T-cell (primary cell): ENCODE data around the gene SLC38A1. TPM values are rescaled to one million over a fixed set of nuclear protein-coding genes. Genes with fewer than 3 reads are reported as not detected.
"Not testable (repeated sequence)": the region's sequence is repeated elsewhere in the genome, so short reads cannot be mapped to it uniquely, and the experiment has no call there.

Source experiments
- ATAC-seq, 4 experiments: fragments of 200-7000 bp in 3 of 4; fragments of 150-1000 bp in 1 of 4; cut with Tn5 transposase; replicated peaks in 1 of 4; 1 replicate in 3 of 4; 2 replicates in 1 of 4; pipeline ENCODE4 v1.10.0; 2021; ENCODE audit warnings: moderate library complexity in 3 of 4, mild to moderate bottlenecking in 2 of 4, moderate number of reproducible peaks in 1 of 4
- CTCF ChIA-PET, 2 donors: fragments of 300-600 bp; sonication (Branson Sonifier 250); formaldehyde crosslinking; loops; one replicate each; lab custom pipeline; 2022; ENCODE audit warnings: antibody characterized with exemption in 2 of 2; lab: Charles Lee
- POLR2A ChIA-PET, 2 donors: fragments of 300-600 bp; sonication (Branson Sonifier 250); formaldehyde crosslinking; loops; one replicate each; lab custom pipeline; 2022; ENCODE audit warnings: antibody characterized with exemption in 2 of 2; lab: Charles Lee
- DNase-seq, 35 experiments: peaks; one replicate each; pipeline versions ENCODE4 v3.0.0 to v3.0.0-alpha.2; 2013 to 2023
- H3K27ac ChIP-seq: one replicate; pipeline ENCODE4 v1.5.1; 2013; ENCODE audit warnings: low read length
- H3K27me3 ChIP-seq, 2 experiments: replicated peaks in 1 of 2; 1 replicate in 1 of 2; 2 replicates in 1 of 2; pipeline versions ENCODE4 v1.6.1 to v1.7.0; 2013; ENCODE audit warnings: low read length in 1 of 2, mixed read lengths in 1 of 2; ENCODE audit not compliant: control insufficient read depth in 2 of 2, insufficient read depth in 2 of 2; ENCODE audit errors: extremely low read depth in 1 of 2
- H3K36me3 ChIP-seq, 2 donors: 1 replicate in 1 of 2; 2 replicates in 1 of 2; pipeline versions ENCODE4 v1.6.1 to v1.7.0; 2013; ENCODE audit warnings: low read length in 1 of 2; ENCODE audit not compliant: control insufficient read depth in 2 of 2, insufficient read depth in 1 of 2; ENCODE audit errors: extremely low read depth in 1 of 2
- H3K4me1 ChIP-seq, 2 experiments: 1 replicate in 1 of 2; 2 replicates in 1 of 2; pipeline versions ENCODE4 v1.6.1 to v1.7.0; 2013; ENCODE audit warnings: low read length in 2 of 2, mixed read lengths in 1 of 2; ENCODE audit not compliant: insufficient read depth in 2 of 2, control insufficient read depth in 1 of 2; ENCODE audit errors: extremely low read depth in 1 of 2
- H3K4me3 ChIP-seq, 2 donors: 1 replicate in 1 of 2; 2 replicates in 1 of 2; pipeline versions ENCODE4 v1.5.1 to v1.7.0; 2013; ENCODE audit warnings: mild to moderate bottlenecking in 2 of 2, low read length in 1 of 2, moderate library complexity in 1 of 2; ENCODE audit not compliant: control insufficient read depth in 1 of 2; ENCODE audit errors: extremely low read depth in 1 of 2
- H3K9me3 ChIP-seq: 2 replicates; pipeline ENCODE4 v1.7.0; 2013
- H3K27ac Mint-ChIP-seq, 2 donors: one replicate each; pipeline ENCODE4 v1.8.0; 2020 to 2021; ENCODE audit warnings: mild to moderate bottlenecking in 2 of 2, mixed read lengths in 2 of 2
- H3K27me3 Mint-ChIP-seq, 2 donors: one replicate each; pipeline ENCODE4 v1.8.0; 2021 to 2022; ENCODE audit warnings: mixed read lengths in 2 of 2
- H3K36me3 Mint-ChIP-seq: one replicate; pipeline ENCODE4 v1.8.0; 2021; ENCODE audit warnings: mixed read lengths
- H3K4me1 Mint-ChIP-seq, 3 donors: one replicate each; pipeline ENCODE4 v1.8.0; 2020 to 2022; ENCODE audit warnings: mixed read lengths in 3 of 3, mild to moderate bottlenecking in 1 of 3
- H3K4me3 Mint-ChIP-seq, 3 donors: one replicate each; pipeline ENCODE4 v1.8.0; 2020 to 2022; ENCODE audit warnings: mild to moderate bottlenecking in 3 of 3, mixed read lengths in 3 of 3, moderate library complexity in 3 of 3
- H3K9me3 Mint-ChIP-seq, 3 donors: one replicate each; pipeline ENCODE4 v1.8.0; 2020 to 2022; ENCODE audit warnings: mixed read lengths in 3 of 3
- WGBS: methylation state at CpG from one replicate; pipeline ENCODE4 v1.1.5; 2013; ENCODE audit warnings: missing lambda C conversion rate; ENCODE audit not compliant: insufficient coverage; 5-methylcytosine and 5-hydroxymethylcytosine counted together
- total RNA-seq, 35 experiments: library from RNA in 6 of 35; stranded (reverse) in 6 of 35; fragments of 120-200 nt in 1 of 35; gene quantifications; one replicate each; pipeline versions ENCODE4 v1.2.1 to v1.2.4 and lab custom pipeline; 2013 to 2026

SLC38A1 gene
- total RNA-seq, 5 donors from 2014 or later (not counting 1 experiment from before 2014, with no cell fraction given): 273 to 321 (median 286) TPM

DNA sequence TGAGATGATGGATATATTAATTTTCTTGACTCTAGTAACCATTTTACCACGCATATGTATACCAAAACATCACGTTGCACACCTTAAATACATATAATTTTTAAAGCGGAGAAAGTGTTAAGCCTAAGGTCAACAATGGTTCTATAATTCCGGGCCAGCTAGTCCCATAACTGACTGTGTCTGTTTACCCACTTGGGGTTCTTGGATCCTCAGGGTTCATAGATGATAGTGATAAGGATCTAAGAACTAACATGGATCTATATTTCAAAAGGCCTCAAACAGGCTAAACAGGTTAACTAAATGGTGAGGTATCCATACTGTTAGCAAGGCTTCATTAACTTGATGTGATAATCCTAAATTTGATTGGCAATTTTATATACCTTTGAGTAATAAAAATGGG lies 9.8 kb downstream of the SLC38A1 start:
- Mint-ChIP-seq H3K27me3 (no peaks in the 10 kb centered on the region), H3K4me1 (peaks cover 38 to 63% (median 62%) of the 10 kb centered on the region in 3 donors), H3K9me3 (no peaks in the 10 kb centered on the region), H3K27ac (no peak overlapping the region), H3K36me3 (peaks cover 41% of the 10 kb centered on the region), H3K4me3 (peak overlapping the region in 1 of 3 donors; percentile 28)
- Histone ChIP-seq H3K27me3 (no peaks in the 10 kb centered on the region), H3K27ac (no peak overlapping the region), H3K4me3 (no peak overlapping the region), H3K9me3 (no peaks in the 10 kb centered on the region), H3K36me3 (peaks cover 0 to 26% of the 10 kb centered on the region in 2 donors), H3K4me1 (peaks cover 24 to 54% of the 10 kb centered on the region in 2 experiments)
- ChIA-PET POLR2A (interaction anchor here in 1 of 2 donors (0.6 to 1.6 kb wide), 4 partner anchors 11 to 173 kb away, joined by 3 to 5 read pairs (median 3); no protein-coding TSS in a partner anchor), CTCF (interaction anchor here in 1 of 2 donors (0.6 kb wide), 1 partner anchor 20 kb away, joined by 3 read pairs; no protein-coding TSS in a partner anchor)
- WGBS: no CpG with 5 or more reads among the region's 4 CpGs
- DNase-seq (no peak), ATAC-seq (no peak)

- Mint-ChIP-seq H3K4me3 (peak overlapping the region in 2 of 3 donors; percentile 3 to 49), H3K4me1 (peaks cover 45 to 63% (median 62%) of the 10 kb centered on the region in 3 donors), H3K9me3 (no peaks in the 10 kb centered on the region), H3K27me3 (no peaks in the 10 kb centered on the region), H3K36me3 (peaks cover 44% of the 10 kb centered on the region), H3K27ac (peak overlapping the region; percentile 37 to 47)
- no peak for ATAC-seq
- ChIA-PET CTCF (no interaction called here), POLR2A (interaction anchor here (0.6 to 1.0 kb wide), 3 partner anchors 8 to 108 kb away, joined by 3 read pairs; no protein-coding TSS in a partner anchor)
- no CpG with 5 or more reads among the region's 2 CpGs for WGBS
- no peak overlapping the region for H3K4me3 ChIP-seq
- H3K4me1 ChIP-seq: peaks cover 17 to 47% of the 10 kb centered on the region in 2 experiments
- no peaks in the 10 kb centered on the region for H3K9me3 ChIP-seq
- DNase-seq: no peak
- H3K27ac ChIP-seq: no peak overlapping the region
- no peaks in the 10 kb centered on the region for H3K27me3 ChIP-seq
- peaks cover 0 to 28% of the 10 kb centered on the region in 2 donors for H3K36me3 ChIP-seq
Observed at GRCh38 chr12:46258129-46258528, 10.7 kb downstream of the SLC38A1 start.

DNA sequence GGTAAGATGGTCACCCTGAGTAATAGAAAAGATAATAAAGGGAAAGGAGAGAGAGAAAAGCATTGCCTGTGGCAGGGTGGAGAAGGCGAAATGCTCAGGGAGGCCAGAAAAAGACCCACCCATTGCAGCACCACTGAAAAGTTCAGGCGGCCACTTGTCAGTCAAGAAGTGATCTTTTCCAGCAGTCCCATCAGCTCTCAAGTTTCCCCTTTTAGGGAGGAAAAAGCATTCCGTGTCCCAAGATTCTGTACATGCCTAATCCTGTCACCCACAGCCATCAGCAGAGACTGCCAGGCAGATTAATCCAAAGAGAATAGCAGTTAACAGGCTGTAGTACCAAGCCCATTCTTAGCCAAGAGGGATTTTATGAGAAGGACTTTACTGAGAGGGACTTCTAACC lies 11.9 kb downstream of the SLC38A1 start:
- WGBS: 100% methylated on average over 2 of the region's 3 CpGs
- peak overlapping the region; percentile 8 to 49 (median 13) for H3K4me3 Mint-ChIP-seq
- H3K9me3 Mint-ChIP-seq: peaks cover 0 to 3% (median 0%) of the 10 kb centered on the region in 3 donors
- ChIA-PET POLR2A (interaction anchor here in 1 of 2 donors (1.2 kb wide), 1 partner anchor 10 kb away, joined by 3 read pairs; no protein-coding TSS in a partner anchor), CTCF (interaction anchor here in 1 of 2 donors (0.7 kb wide), 1 partner anchor 37 kb away, joined by 3 read pairs; no protein-coding TSS in a partner anchor)
- peak overlapping the region; percentile 68 to 71 for H3K27ac Mint-ChIP-seq
- no peak for ATAC-seq
- H3K36me3 Mint-ChIP-seq: peaks cover 50% of the 10 kb centered on the region
- Histone ChIP-seq H3K36me3 (peaks cover 0 to 37% of the 10 kb centered on the region in 2 donors), H3K9me3 (no peaks in the 10 kb centered on the region), H3K4me3 (no peak overlapping the region), H3K27me3 (no peaks in the 10 kb centered on the region), H3K4me1 (peaks cover 11 to 46% of the 10 kb centered on the region in 2 experiments), H3K27ac (no peak overlapping the region)
- H3K27me3 Mint-ChIP-seq: no peaks in the 10 kb centered on the region
- DNase-seq: no peak
- peaks cover 51 to 65% (median 63%) of the 10 kb centered on the region in 3 donors for H3K4me1 Mint-ChIP-seq

GRCh38 chr12:46253544-46254162 lies 15.2 kb downstream of the SLC38A1 start:
- ChIA-PET CTCF (no interaction called here), POLR2A (interaction anchor here (0.6 to 1.4 kb wide), 6 partner anchors 11 to 36 kb away, joined by 3 to 8 read pairs (median 4); no protein-coding TSS in a partner anchor)
- Mint-ChIP-seq H3K36me3 (peaks cover 81% of the 10 kb centered on the region), H3K27ac (peak overlapping the region; percentile 16 to 74), H3K9me3 (peaks cover under 1 to 21% (median under 1%) of the 10 kb centered on the region in 3 donors), H3K4me1 (peaks cover 80 to 90% (median 87%) of the 10 kb centered on the region in 3 donors), H3K4me3 (no peak overlapping the region), H3K27me3 (no peaks in the 10 kb centered on the region)
- Histone ChIP-seq H3K4me1 (peaks cover 2 to 30% of the 10 kb centered on the region in 2 experiments), H3K36me3 (peaks cover 0 to 34% of the 10 kb centered on the region in 2 donors), H3K9me3 (no peaks in the 10 kb centered on the region), H3K4me3 (no peak overlapping the region), H3K27ac (no peak overlapping the region), H3K27me3 (no peaks in the 10 kb centered on the region)
- DNase-seq: no peak
- WGBS: no CpG with 5 or more reads among the region's 2 CpGs
- ATAC-seq: no peak

GRCh38 chr12:46251994-46252393 lies 16.8 kb downstream of the SLC38A1 start:
- H3K36me3 Mint-ChIP-seq: peaks cover 90% of the 10 kb centered on the region

DNA sequence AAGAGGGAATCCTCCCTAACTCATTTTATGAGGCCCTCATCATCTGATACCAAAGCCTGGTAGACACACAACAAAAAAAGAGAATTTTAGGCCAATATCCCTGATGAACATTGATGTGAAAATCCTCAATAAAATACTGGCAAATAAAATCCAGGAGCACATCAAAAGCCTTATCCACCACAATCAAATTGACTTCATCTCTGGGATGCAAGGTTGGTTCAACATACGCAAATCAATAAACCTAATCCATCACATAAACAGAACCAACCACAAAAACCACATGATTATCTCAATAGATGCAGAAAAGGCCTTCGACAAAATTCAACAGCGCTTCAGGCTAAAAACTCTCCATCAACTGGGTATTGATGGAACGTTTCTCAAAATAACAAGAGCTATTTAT lies 18.9 kb downstream of the SLC38A1 start:
- H3K27me3 ChIP-seq, H3K4me3 ChIP-seq, H3K27me3 Mint-ChIP-seq, POLR2A ChIA-PET, H3K27ac ChIP-seq, CTCF ChIA-PET, ATAC-seq, H3K9me3 ChIP-seq, DNase-seq: not testable (repeated sequence)
- H3K4me3 Mint-ChIP-seq: peak overlapping the region in 1 of 3 donors; percentile 60
- peak overlapping the region in 1 of 2 donors; percentile 83 for H3K27ac Mint-ChIP-seq
- 57% methylated on average over 4 of the region's 4 CpGs for WGBS
- Histone ChIP-seq H3K4me1 (peaks cover 8 to 21% of the 10 kb centered on the region in 2 experiments), H3K36me3 (peaks cover 5 to 25% of the 10 kb centered on the region in 2 donors)
- H3K36me3 Mint-ChIP-seq: peaks cover 92% of the 10 kb centered on the region
- peaks cover 14 to 35% (median 14%) of the 10 kb centered on the region in 3 donors for H3K9me3 Mint-ChIP-seq
- peaks cover 87 to 95% (median 93%) of the 10 kb centered on the region in 3 donors for H3K4me1 Mint-ChIP-seq

More at GRCh38 chr12:46251994-46252393, 16.8 kb downstream of the SLC38A1 start:
- H3K27me3 Mint-ChIP-seq, POLR2A ChIA-PET, H3K27me3 ChIP-seq, H3K4me3 ChIP-seq, H3K27ac ChIP-seq, CTCF ChIA-PET, H3K9me3 ChIP-seq, DNase-seq, ATAC-seq, H3K27ac Mint-ChIP-seq: not testable (repeated sequence)
- Mint-ChIP-seq H3K4me3 (peak overlapping the region in 2 of 3 donors; percentile 17 to 19), H3K9me3 (peaks cover 14 to 35% (median 14%) of the 10 kb centered on the region in 3 donors), H3K4me1 (peaks cover 84 to 91% (median 89%) of the 10 kb centered on the region in 3 donors)
- Histone ChIP-seq H3K36me3 (peaks cover 0 to 25% of the 10 kb centered on the region in 2 donors), H3K4me1 (peaks cover 0 to 18% of the 10 kb centered on the region in 2 experiments)
- no CpG with 5 or more reads among the region's 5 CpGs for WGBS
